NCI-H82 treated with DMSO at 0.1 percent for 48 hours (cell line): ENCODE results near the gene STPG3.

Source experiments
- DNase-seq: peaks from one replicate; lab custom pipeline; 2025; ENCODE audit not compliant: unreplicated experiment; lab: John Stamatoyannopoulos, UW

STPG3 gene

DNA sequence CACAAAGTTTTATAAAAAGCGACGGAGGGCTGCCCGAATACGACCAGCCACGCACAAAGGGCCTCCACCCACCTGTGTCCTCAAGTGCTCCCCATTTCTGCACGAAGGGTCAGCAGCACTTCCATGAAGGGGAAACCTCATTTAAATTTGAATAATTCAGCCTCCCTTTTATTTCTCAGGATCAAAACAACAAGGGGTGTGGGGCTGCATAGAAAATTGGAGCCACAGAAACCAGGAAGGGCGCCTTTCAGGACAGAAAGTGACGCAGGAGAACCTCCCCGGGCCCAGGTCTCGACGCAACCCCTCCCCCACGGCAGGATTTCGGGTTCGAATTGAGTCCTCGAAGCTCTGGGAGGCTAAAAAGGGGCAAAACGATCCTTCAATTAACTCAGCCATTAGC, 48.9 kb downstream of the STPG3 start:
- no peak for DNase-seq

DNA sequence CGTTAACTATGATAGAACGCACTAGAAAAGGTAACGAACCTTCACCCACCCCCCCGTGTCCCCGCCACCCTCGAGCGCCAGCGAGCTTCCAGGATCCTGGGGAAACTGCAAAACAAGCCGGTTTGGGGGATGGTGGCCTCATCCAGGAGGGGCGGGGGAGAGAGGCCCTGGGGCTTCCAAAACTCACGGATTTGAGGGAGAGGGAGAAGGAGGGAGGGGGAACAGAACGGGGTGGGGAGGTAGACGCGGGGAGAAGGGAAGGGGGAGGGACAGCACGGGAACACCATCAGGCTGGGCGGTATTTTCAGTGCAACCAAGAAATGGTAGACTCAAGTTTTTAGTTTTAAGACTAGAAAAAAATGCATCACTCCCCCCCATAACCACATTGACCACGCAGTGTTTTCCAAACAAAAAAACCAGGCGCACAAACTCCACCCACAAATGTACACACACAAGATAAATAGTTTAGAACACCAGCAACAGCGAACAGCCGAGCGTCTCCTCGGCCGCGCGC, 49.5 kb downstream of the STPG3 start:
- no peak for DNase-seq

DNA sequence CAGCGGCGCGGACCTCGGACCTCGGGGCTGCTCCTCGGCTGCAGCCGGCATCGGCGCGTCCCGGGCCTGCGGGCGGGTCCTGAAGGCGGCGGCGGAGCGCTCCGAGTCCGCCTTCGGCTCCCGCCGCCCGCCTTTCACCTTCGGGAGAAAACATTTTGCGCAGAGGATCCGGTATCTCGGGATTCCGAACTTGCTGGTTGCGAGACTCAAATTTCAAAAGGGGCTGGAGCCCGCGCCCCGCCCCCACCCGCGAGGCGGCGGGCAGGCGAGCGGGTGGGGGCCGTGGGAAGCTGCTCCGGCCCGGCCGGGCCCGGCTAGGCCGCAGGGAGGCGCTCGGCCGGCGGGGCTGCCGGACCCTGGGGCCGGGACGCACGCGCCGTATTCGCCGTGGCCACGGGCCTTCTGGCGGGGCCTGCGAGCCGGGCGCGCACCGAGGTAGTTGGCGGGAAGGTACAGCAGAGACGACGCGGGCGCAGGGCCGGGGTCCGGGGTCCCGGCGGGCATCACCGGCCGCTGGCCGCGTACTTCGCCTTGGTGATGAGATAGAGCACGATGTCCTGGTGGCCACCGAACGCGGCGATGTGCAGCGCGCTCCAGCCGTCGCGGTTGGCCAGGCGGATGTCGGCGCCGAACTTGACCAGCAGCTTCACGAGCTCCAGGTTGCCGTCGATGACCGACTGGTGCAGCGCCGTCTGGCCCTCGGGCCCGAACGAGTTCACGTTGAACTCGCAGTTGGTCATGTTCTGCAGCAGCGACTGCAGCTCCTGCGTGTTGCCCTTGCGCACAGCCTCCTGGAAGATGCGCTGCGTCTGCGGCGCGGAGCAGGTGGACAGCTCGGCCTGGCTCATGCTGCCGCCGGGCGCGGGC, 50.2 kb downstream of the STPG3 start:
- no peak for DNase-seq

DNA sequence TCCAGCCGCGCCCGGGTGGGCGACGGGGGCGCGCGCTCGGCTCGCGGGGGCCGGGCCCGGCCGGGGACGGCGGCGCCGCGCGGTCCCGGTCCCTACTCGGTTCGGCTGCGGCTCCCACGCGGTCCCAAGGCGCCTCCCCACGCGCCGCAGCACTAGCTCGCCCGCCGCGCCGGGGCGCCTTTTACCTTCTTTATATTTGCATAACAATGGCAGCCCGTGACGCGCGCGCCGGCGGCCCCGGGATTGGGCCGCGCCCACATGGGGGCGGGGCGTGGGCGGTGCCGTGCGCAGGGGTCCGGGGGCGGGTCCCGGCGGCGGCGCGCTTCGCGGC, 51.0 kb downstream of the STPG3 start, which contains the start of gene NRARP:
Gene NRARP, minus strand, starts transcription at position 154 of the 331 bp plus-strand sequence. CDS start 343 bp downstream, outside the sequence.
- peak; percentile 37 for DNase-seq

DNA sequence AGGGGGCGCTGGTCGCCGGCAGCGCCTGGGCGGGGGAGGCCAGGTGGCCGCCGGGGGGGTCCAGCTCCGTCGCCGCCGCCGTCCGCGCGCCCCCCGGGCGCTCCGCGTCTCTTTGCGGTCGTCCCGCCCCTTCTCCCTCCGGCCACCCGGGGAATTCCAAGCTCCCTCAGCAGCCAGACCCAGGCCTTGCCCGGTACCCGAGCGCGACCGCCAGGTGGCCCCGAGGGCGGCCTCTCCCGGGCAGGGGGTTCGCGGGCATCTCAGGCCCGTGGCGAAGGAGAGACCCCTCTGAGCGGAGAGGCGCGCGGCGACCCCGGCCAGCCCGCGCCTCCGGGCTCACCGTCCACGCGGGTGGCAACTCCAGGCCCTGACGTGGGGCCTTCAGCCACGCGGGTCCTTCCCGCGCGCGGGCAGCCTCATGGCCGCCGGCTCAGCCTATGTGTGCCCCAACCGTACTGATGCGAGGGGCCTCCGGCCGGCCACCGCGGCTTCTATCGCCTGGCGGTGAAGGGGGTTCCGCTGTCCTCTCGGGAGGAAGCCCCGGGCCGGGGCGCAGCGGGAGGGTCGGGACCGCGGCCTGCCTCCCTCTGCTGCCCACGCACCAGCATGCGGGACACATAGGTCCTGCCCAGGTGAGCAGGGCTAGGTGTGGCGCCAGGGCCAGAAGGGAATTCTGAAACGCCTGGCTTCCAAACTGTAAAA, 51.5 kb downstream of the STPG3 start:
- DNase-seq: no peak
